NCI-H460 (cell line): ENCODE results near the gene SYNPO2L. TPM values are rescaled to one million over a fixed set of nuclear protein-coding genes. Genes with fewer than 3 reads are reported as not detected.

Experiments
- DNase-seq: peaks from one replicate; pipeline ENCODE4 v3.0.0-alpha.2; 2016; ENCODE audit warnings: low read depth; ENCODE audit errors: extremely low read depth
- total RNA-seq: library from RNA; depleted of rRNA; stranded (reverse); fragments of >200 nt; shearing (Covaris generic); gene quantifications from 2 replicates; pipeline ENCODE4 v1.2.3, GENCODE V29; 2014

The SYNPO2L gene
- total RNA-seq, 1 experiment from 2014 or later = not detected

GRCh38 chr10:73649876-73650536 lies 5.8 kb downstream of the SYNPO2L start:
- no peak for DNase-seq

GRCh38 chr10:73648975-73649829 lies 6.6 kb downstream of the SYNPO2L start:
- no peak for DNase-seq

- DNase-seq = no peak
Observed at GRCh38 chr10:73647875-73648651, 7.8 kb downstream of the SYNPO2L start.

GRCh38 chr10:73647211-73647874 lies 8.5 kb downstream of the SYNPO2L start:
- no peak for DNase-seq

- no peak for DNase-seq
Observed at GRCh38 chr10:73646598-73647041, 9.2 kb downstream of the SYNPO2L start.

GRCh38 chr10:73645251-73645650 lies 10.6 kb downstream of the SYNPO2L start:
- DNase-seq = no peak

GRCh38 chr10:73644767-73645166 lies 11.1 kb downstream of the SYNPO2L start:
- no peak for DNase-seq

- DNase-seq = peak; percentile 71
Observed at GRCh38 chr10:73644015-73644743, 11.7 kb downstream of the SYNPO2L start.

- DNase-seq = no peak
Observed at GRCh38 chr10:73643362-73643761, 12.5 kb downstream of the SYNPO2L start.

- no peak for DNase-seq
Observed at GRCh38 chr10:73641328-73642060, 14.3 kb downstream of the SYNPO2L start, which contains the start of gene MYOZ1. Gene MYOZ1 (minus strand): TSS chr10:73641474. CDS start chr10:73640017, 1,457 bp downstream.

- DNase-seq = no peak
Observed at GRCh38 chr10:73639286-73639685, 16.5 kb downstream of the SYNPO2L start.

GRCh38 chr10:73635781-73636180 lies 20.0 kb downstream of the SYNPO2L start:
- DNase-seq = no peak

- no peak for DNase-seq
Observed at GRCh38 chr10:73634421-73634820, 21.4 kb downstream of the SYNPO2L start.

- DNase-seq = no peak
Observed at GRCh38 chr10:73629165-73629564, 26.7 kb downstream of the SYNPO2L start.

GRCh38 chr10:73628405-73628804 lies 27.4 kb downstream of the SYNPO2L start:
- no peak for DNase-seq

GRCh38 chr10:73627300-73627699 lies 28.5 kb downstream of the SYNPO2L start:
- no peak for DNase-seq

- peak; percentile 98 for DNase-seq
Observed at GRCh38 chr10:73625884-73626752, 29.7 kb downstream of the SYNPO2L start.
